Measurements from ENCODE around the gene LRRC56. TPM values are rescaled to one million over a fixed set of nuclear protein-coding genes. Genes with fewer than 3 reads are reported as not detected.

The LRRC56 gene
- total RNA-seq, 1 donor from 2014 or later: 7.6 TPM

- no peak for DNase-seq
- peaks cover 33% of the 10 kb centered on the region for H3K36me3 ChIP-seq
- intact Hi-C loops (cut with DNase I): no loop called here
These were observed 6.1 kb upstream of the LRRC56 start for GRCh38 chr11:530960-531831.

GRCh38 chr11:531919-532526 lies 5.3 kb upstream of the LRRC56 start:
- ATAC-seq: no peak
- H3K4me1 ChIP-seq: peaks cover 24% of the 10 kb centered on the region
- no peak overlapping the region for H3K4me3 ChIP-seq
- no peaks in the 10 kb centered on the region for H3K27me3 ChIP-seq (ENCODE audit: low read depth)
- TF ChIP-seq CTCF (IDR thresholded peaks at IDR 0.05): no peak
- intact Hi-C loops (cut with DNase I): no loop called here
- H3K27ac ChIP-seq: no peak overlapping the region
- no peaks in the 10 kb centered on the region for H3K9me3 ChIP-seq
- DNase-seq: no peak
- peaks cover 33% of the 10 kb centered on the region for H3K36me3 ChIP-seq

More at GRCh38 chr11:530960-531831, 6.1 kb upstream of the LRRC56 start:
- H3K4me3 ChIP-seq: no peak overlapping the region
- no peaks in the 10 kb centered on the region for H3K9me3 ChIP-seq
- no peak overlapping the region for H3K27ac ChIP-seq
- no peaks in the 10 kb centered on the region for H3K27me3 ChIP-seq (ENCODE audit: low read depth)
- no peak for TF ChIP-seq CTCF (IDR thresholded peaks at IDR 0.05)
- ATAC-seq: no peak
- peaks cover 15% of the 10 kb centered on the region for H3K4me1 ChIP-seq

GRCh38 chr11:532527-532985 lies 4.8 kb upstream of the LRRC56 start:
- no peak for ATAC-seq

GRCh38 chr11:532986-533585 lies 4.2 kb upstream of the LRRC56 start:
- ATAC-seq: no peak
- Histone ChIP-seq H3K27ac (no peak overlapping the region), H3K4me1 (peaks cover 34% of the 10 kb centered on the region), H3K27me3 (ENCODE audit: low read depth) (peaks cover 4% of the 10 kb centered on the region), H3K9me3 (no peaks in the 10 kb centered on the region), H3K36me3 (peaks cover 33% of the 10 kb centered on the region), H3K4me3 (no peak overlapping the region)
- DNase-seq: no peak
- no peak for TF ChIP-seq CTCF (IDR thresholded peaks at IDR 0.05)
- intact Hi-C loops (cut with DNase I): no loop called here

More at GRCh38 chr11:532527-532985, 4.8 kb upstream of the LRRC56 start:
- intact Hi-C loops (cut with DNase I): no loop called here
- no peak for DNase-seq
- Histone ChIP-seq H3K27ac (no peak overlapping the region), H3K4me1 (peaks cover 29% of the 10 kb centered on the region), H3K27me3 (ENCODE audit: low read depth) (peaks cover under 1% of the 10 kb centered on the region), H3K36me3 (peaks cover 33% of the 10 kb centered on the region), H3K9me3 (no peaks in the 10 kb centered on the region), H3K4me3 (no peak overlapping the region)
- no peak for TF ChIP-seq CTCF (IDR thresholded peaks at IDR 0.05)

GRCh38 chr11:533586-534395 lies 3.5 kb upstream of the LRRC56 start:
- Histone ChIP-seq H3K9me3 (no peaks in the 10 kb centered on the region), H3K27ac (peak overlapping the region; percentile 59), H3K27me3 (ENCODE audit: low read depth) (peaks cover 4% of the 10 kb centered on the region), H3K4me3 (peak overlapping the region; percentile 80), H3K36me3 (peaks cover 33% of the 10 kb centered on the region), H3K4me1 (peaks cover 34% of the 10 kb centered on the region)
- ATAC-seq: no peak
- intact Hi-C loops (cut with DNase I): no loop called here
- DNase-seq: no peak
- no peak for TF ChIP-seq CTCF (IDR thresholded peaks at IDR 0.05)
